ENCODE results near the gene DST. TPM values are rescaled to one million over a fixed set of nuclear protein-coding genes. Genes with fewer than 3 reads are reported as not detected.

Gene DST
- total RNA-seq, 2 experiments from 2014 or later = 5.7 to 5.9 TPM

- H3K27ac ChIP-seq (ENCODE audit: low read depth in 1 of 2, low read length in 2 of 2) = no peak overlapping the region
- ChIA-PET POLR2A (no interaction called here), CTCF (no interaction called here)
- Mint-ChIP-seq H3K4me1 (ENCODE audit: low read depth) (no peaks in the 10 kb centered on the region), H3K36me3 (ENCODE audit: low read depth) (no peaks in the 10 kb centered on the region), H3K27ac (no peak overlapping the region), H3K4me3 (no peak overlapping the region), H3K27me3 (no peaks in the 10 kb centered on the region), H3K9me3 (no peaks in the 10 kb centered on the region)
- intact Hi-C loops (cut with DNase I, micrococcal nuclease) = no loop called here
- no peaks in the 10 kb centered on the region for H3K4me1 ChIP-seq (ENCODE audit: insufficient read depth, low read length)
- TF ChIP-seq CTCF (IDR thresholded peaks at IDR 0.05) = no peak
- H3K4me3 ChIP-seq (ENCODE audit: low read length) = no peak overlapping the region
- no peaks in the 10 kb centered on the region for H3K27me3 ChIP-seq (ENCODE audit: control insufficient read depth in 1 of 2, insufficient read depth in 2 of 2, low read length in 2 of 2)
- ATAC-seq (ENCODE audit: poor library complexity) = no peak
- H3K9me3 ChIP-seq (ENCODE audit: control insufficient read depth in 1 of 2, insufficient read depth in 1 of 2, low read length in 2 of 2) = no peaks in the 10 kb centered on the region
- no peak for DNase-seq
- no peaks in the 10 kb centered on the region for H3K36me3 ChIP-seq (ENCODE audit: insufficient read depth, low read length)
Observed at GRCh38 chr6:56528412-56528841, 114.3 kb downstream of the DST start.

- no peak for DNase-seq
- H3K4me1 ChIP-seq (ENCODE audit: insufficient read depth, low read length) = no peaks in the 10 kb centered on the region
- H3K27me3 Mint-ChIP-seq = no peaks in the 10 kb centered on the region
- no peak for ATAC-seq (ENCODE audit: poor library complexity)
- ChIA-PET CTCF (no interaction called here), POLR2A (no interaction called here)
- H3K27ac Mint-ChIP-seq = no peak overlapping the region
- intact Hi-C loops (cut with DNase I, micrococcal nuclease) = no loop called here
- no peaks in the 10 kb centered on the region for H3K36me3 Mint-ChIP-seq (ENCODE audit: low read depth)
- no peaks in the 10 kb centered on the region for H3K9me3 ChIP-seq (ENCODE audit: control insufficient read depth in 1 of 2, insufficient read depth in 1 of 2, low read length in 2 of 2)
- H3K4me3 ChIP-seq (ENCODE audit: low read length) = no peak overlapping the region
- no peaks in the 10 kb centered on the region for H3K27me3 ChIP-seq (ENCODE audit: control insufficient read depth in 1 of 2, insufficient read depth in 2 of 2, low read length in 2 of 2)
- H3K4me1 Mint-ChIP-seq (ENCODE audit: low read depth) = no peaks in the 10 kb centered on the region
- no peaks in the 10 kb centered on the region for H3K9me3 Mint-ChIP-seq
- H3K4me3 Mint-ChIP-seq = no peak overlapping the region
- no peak for TF ChIP-seq CTCF (IDR thresholded peaks at IDR 0.05)
- H3K36me3 ChIP-seq (ENCODE audit: insufficient read depth, low read length) = no peaks in the 10 kb centered on the region
- H3K27ac ChIP-seq (ENCODE audit: low read depth in 1 of 2, low read length in 2 of 2) = no peak overlapping the region
Observed at GRCh38 chr6:56527934-56528333, 114.8 kb downstream of the DST start.

- H3K4me1 Mint-ChIP-seq (ENCODE audit: low read depth) = no peaks in the 10 kb centered on the region
- POLR2A ChIA-PET = no interaction called here
- DNase-seq (no peak), ATAC-seq (ENCODE audit: poor library complexity) (no peak)
- Histone ChIP-seq H3K4me1 (ENCODE audit: insufficient read depth, low read length) (no peaks in the 10 kb centered on the region), H3K36me3 (ENCODE audit: insufficient read depth, low read length) (no peaks in the 10 kb centered on the region), H3K27me3 (ENCODE audit: control insufficient read depth in 1 of 2, insufficient read depth in 2 of 2, low read length in 2 of 2) (no peaks in the 10 kb centered on the region), H3K9me3 (ENCODE audit: control insufficient read depth in 1 of 2, insufficient read depth in 1 of 2, low read length in 2 of 2) (no peaks in the 10 kb centered on the region), H3K27ac (ENCODE audit: low read depth in 1 of 2, low read length in 2 of 2) (no peak overlapping the region), H3K4me3 (ENCODE audit: low read length) (no peak overlapping the region)
- H3K27ac Mint-ChIP-seq = no peak overlapping the region
- TF ChIP-seq CTCF (IDR thresholded peaks at IDR 0.05) = no peak
- no peak overlapping the region for H3K4me3 Mint-ChIP-seq
- no peaks in the 10 kb centered on the region for H3K36me3 Mint-ChIP-seq (ENCODE audit: low read depth)
- CTCF ChIA-PET = interaction anchor here (0.6 kb wide), 1 partner anchor 29 kb away, joined by 3 read pairs; no protein-coding TSS in a partner anchor
- H3K9me3 Mint-ChIP-seq = no peaks in the 10 kb centered on the region
- no peaks in the 10 kb centered on the region for H3K27me3 Mint-ChIP-seq
- intact Hi-C loops (cut with DNase I, micrococcal nuclease) = no loop called here
Observed at GRCh38 chr6:56526860-56527544, 115.7 kb downstream of the DST start.

All from CD4-positive, alpha-beta T cell (primary cell).